ENCODE data around the gene THBS1.

THBS1 gene

GRCh38 chr15:39589815-39590644 lies 9.2 kb downstream of the THBS1 start:
- DNase-seq: no peak

GRCh38 chr15:39591141-39591895 lies 10.4 kb downstream of the THBS1 start:
- DNase-seq: no peak

- DNase-seq: no peak
These were observed 11.0 kb downstream of the THBS1 start for GRCh38 chr15:39591896-39592315.

- DNase-seq: no peak
These were observed 11.6 kb downstream of the THBS1 start for GRCh38 chr15:39592500-39592899.

GRCh38 chr15:39593071-39593655 lies 12.3 kb downstream of the THBS1 start:
- DNase-seq: no peak

- DNase-seq: no peak
These were observed 13.0 kb downstream of the THBS1 start for GRCh38 chr15:39593656-39594445.

- DNase-seq: no peak
These were observed 13.8 kb downstream of the THBS1 start for GRCh38 chr15:39594446-39595337.

GRCh38 chr15:39595338-39596221 lies 14.7 kb downstream of the THBS1 start:
- no peak for DNase-seq

- DNase-seq: no peak
These were observed 15.6 kb downstream of the THBS1 start for GRCh38 chr15:39596358-39597051.

- no peak for DNase-seq
These were observed 16.5 kb downstream of the THBS1 start for GRCh38 chr15:39597336-39597735.

- DNase-seq: no peak
These were observed 16.9 kb downstream of the THBS1 start for GRCh38 chr15:39597751-39598185.

GRCh38 chr15:39598186-39598850 lies 17.4 kb downstream of the THBS1 start:
- no peak for DNase-seq

GRCh38 chr15:39598958-39599845 lies 18.3 kb downstream of the THBS1 start:
- DNase-seq: no peak

GRCh38 chr15:39599871-39600270 lies 19.0 kb downstream of the THBS1 start:
- no peak for DNase-seq

GRCh38 chr15:39602143-39602542 lies 21.3 kb downstream of the THBS1 start:
- no peak for DNase-seq

- DNase-seq: no peak
These were observed 24.3 kb downstream of the THBS1 start for GRCh38 chr15:39605146-39605545.

GRCh38 chr15:39608185-39609139 lies 27.6 kb downstream of the THBS1 start:
- DNase-seq: no peak
